Endothelial cell (in vitro differentiated cells): ENCODE results near the gene OXNAD1. TPM values are rescaled to one million over a fixed set of nuclear protein-coding genes. Genes with fewer than 3 reads are reported as not detected.

Experiments used
- DNase-seq: peaks from one replicate; pipeline ENCODE4 v3.0.0; 2021; ENCODE audit warnings: low spot score
- H3K27ac Mint-ChIP-seq: one replicate; pipeline ENCODE4 v1.8.0; 2021; ENCODE audit warnings: mixed read lengths, inconsistent platforms; ENCODE audit not compliant: unreplicated experiment
- H3K27me3 Mint-ChIP-seq: one replicate; pipeline ENCODE4 v1.8.0; 2021; ENCODE audit warnings: mild to moderate bottlenecking, moderate library complexity, mixed read lengths, inconsistent platforms; ENCODE audit not compliant: unreplicated experiment
- H3K36me3 Mint-ChIP-seq: one replicate; pipeline ENCODE4 v1.8.0; 2021; ENCODE audit warnings: mild to moderate bottlenecking, low read depth, mixed read lengths, inconsistent platforms; ENCODE audit not compliant: unreplicated experiment
- H3K4me1 Mint-ChIP-seq: one replicate; pipeline ENCODE4 v1.8.0; 2021; ENCODE audit warnings: mild to moderate bottlenecking, mixed read lengths, inconsistent platforms; ENCODE audit not compliant: unreplicated experiment
- H3K4me3 Mint-ChIP-seq: one replicate; pipeline ENCODE4 v1.8.0; 2021; ENCODE audit warnings: mild to moderate bottlenecking, mixed read lengths, inconsistent platforms; ENCODE audit not compliant: unreplicated experiment
- H3K9me3 Mint-ChIP-seq: one replicate; pipeline ENCODE4 v1.8.0; 2021; ENCODE audit warnings: mixed read lengths, inconsistent platforms; ENCODE audit not compliant: unreplicated experiment
- CTCF ChIP-seq: fragments of 200-600 bp; sonication (generic); IDR thresholded peaks from one replicate; pipeline ENCODE4 v1.5.0; 2021; ENCODE audit warnings: antibody characterized with exemption; ENCODE audit not compliant: unreplicated experiment
- total RNA-seq: library from RNA; stranded (reverse); fragmentation: NEBNext Ultra II Directional; extraction: Animal tissue kit (Norgen Biotek cat#: 25700); gene quantifications from one replicate; pipeline ENCODE4 v1.2.1, GENCODE V29; 2021; ENCODE audit not compliant: unreplicated experiment

The OXNAD1 gene
- total RNA-seq, 1 donor from 2014 or later: 10.9 TPM

GRCh38 chr3:16319723-16320122 is 54.7 kb downstream of the OXNAD1 start:
- H3K36me3 Mint-ChIP-seq: peaks cover 44% of the 10 kb centered on the region
- no peak for TF ChIP-seq CTCF

GRCh38 chr3:16320711-16321110 is 55.7 kb downstream of the OXNAD1 start:
- H3K27ac Mint-ChIP-seq: no peak overlapping the region
- TF ChIP-seq CTCF: no peak
- no peak for DNase-seq
- H3K4me1 Mint-ChIP-seq: peaks cover 9% of the 10 kb centered on the region
- H3K4me3 Mint-ChIP-seq: no peak overlapping the region
- no peaks in the 10 kb centered on the region for H3K9me3 Mint-ChIP-seq
- H3K36me3 Mint-ChIP-seq: peaks cover 40% of the 10 kb centered on the region
- H3K27me3 Mint-ChIP-seq: peaks cover 9% of the 10 kb centered on the region

More at GRCh38 chr3:16319723-16320122, 54.7 kb downstream of the OXNAD1 start:
- H3K4me1 Mint-ChIP-seq: peaks cover 9% of the 10 kb centered on the region
- no peak overlapping the region for H3K27ac Mint-ChIP-seq
- no peak for DNase-seq
- no peaks in the 10 kb centered on the region for H3K9me3 Mint-ChIP-seq
- no peak overlapping the region for H3K4me3 Mint-ChIP-seq
- H3K27me3 Mint-ChIP-seq: peaks cover 9% of the 10 kb centered on the region

- no peak overlapping the region for H3K27ac Mint-ChIP-seq
- H3K4me1 Mint-ChIP-seq: peaks cover 9% of the 10 kb centered on the region
- peaks cover 7% of the 10 kb centered on the region for H3K27me3 Mint-ChIP-seq
- no peak for TF ChIP-seq CTCF
- H3K9me3 Mint-ChIP-seq: no peaks in the 10 kb centered on the region
- H3K36me3 Mint-ChIP-seq: peaks cover 27% of the 10 kb centered on the region
- H3K4me3 Mint-ChIP-seq: no peak overlapping the region
- no peak for DNase-seq
Observed at GRCh38 chr3:16322189-16322588, 57.2 kb downstream of the OXNAD1 start.

GRCh38 chr3:16323737-16324136 is 58.7 kb downstream of the OXNAD1 start:
- no peak for TF ChIP-seq CTCF
- peaks cover 5% of the 10 kb centered on the region for H3K4me1 Mint-ChIP-seq
- H3K27ac Mint-ChIP-seq: no peak overlapping the region
- peaks cover 6% of the 10 kb centered on the region for H3K27me3 Mint-ChIP-seq
- peaks cover 30% of the 10 kb centered on the region for H3K36me3 Mint-ChIP-seq
- no peak for DNase-seq
- H3K4me3 Mint-ChIP-seq: no peak overlapping the region
- no peaks in the 10 kb centered on the region for H3K9me3 Mint-ChIP-seq

- Mint-ChIP-seq H3K27ac (no peak overlapping the region), H3K36me3 (peaks cover 33% of the 10 kb centered on the region), H3K27me3 (peaks cover 4% of the 10 kb centered on the region), H3K4me3 (no peak overlapping the region), H3K9me3 (no peaks in the 10 kb centered on the region), H3K4me1 (peaks cover 6% of the 10 kb centered on the region)
- no peak for TF ChIP-seq CTCF
- DNase-seq: no peak
Observed at GRCh38 chr3:16325850-16326249, 60.8 kb downstream of the OXNAD1 start.
